Fibroblast of gingiva (primary cell): ENCODE data around the gene GPC2.
"Not testable (repeated sequence)": the region's sequence is repeated elsewhere in the genome, so short reads cannot be mapped to it uniquely, and the experiment has no call there.

Experiments
- DNase-seq: peaks from one replicate; pipeline ENCODE4 v3.0.0-alpha.2; 2011; ENCODE audit warnings: low read depth

The GPC2 gene

DNA sequence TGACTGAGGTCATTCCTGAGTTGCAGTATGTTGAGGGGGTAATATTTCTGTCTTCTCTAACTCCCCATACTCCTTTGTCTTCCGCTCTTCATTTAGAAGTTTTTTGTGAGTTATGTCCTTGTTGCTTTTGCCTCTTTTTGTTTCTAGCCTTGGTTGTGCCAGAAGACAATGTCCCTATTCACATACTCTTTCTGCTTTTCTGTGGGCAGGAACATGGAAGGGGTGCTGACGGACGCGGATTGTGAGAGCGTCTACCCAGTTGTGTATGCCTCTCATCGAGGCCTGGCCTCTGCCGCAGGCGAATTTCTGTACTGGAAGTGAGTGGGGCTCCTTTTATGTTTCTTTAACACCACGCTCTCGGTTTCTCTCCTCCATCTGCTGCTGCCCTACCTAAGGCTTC, 21.1 kb upstream of the GPC2 start:
- DNase-seq = no peak

DNA sequence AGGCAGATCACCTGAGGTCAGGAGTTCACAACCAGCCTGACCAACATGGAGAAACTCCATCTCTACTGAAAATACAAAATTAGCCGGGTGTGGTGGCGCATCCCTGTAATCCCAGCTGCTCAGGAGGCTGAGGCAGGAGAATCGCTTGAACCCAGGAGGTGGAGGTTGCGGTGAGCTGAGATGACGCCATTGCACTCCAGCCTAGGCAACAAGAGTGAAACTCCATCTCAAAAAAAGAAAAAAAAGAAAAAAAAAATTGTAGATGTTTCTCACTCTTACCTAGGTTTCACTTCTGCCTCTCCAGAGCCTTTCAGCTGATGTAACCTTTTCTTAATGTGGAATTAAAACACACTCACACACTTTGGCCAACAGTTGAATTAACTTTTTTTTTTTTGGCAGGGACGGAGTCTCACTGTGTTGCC, 18.7 kb upstream of the GPC2 start:
- not testable (repeated sequence) for DNase-seq

DNA sequence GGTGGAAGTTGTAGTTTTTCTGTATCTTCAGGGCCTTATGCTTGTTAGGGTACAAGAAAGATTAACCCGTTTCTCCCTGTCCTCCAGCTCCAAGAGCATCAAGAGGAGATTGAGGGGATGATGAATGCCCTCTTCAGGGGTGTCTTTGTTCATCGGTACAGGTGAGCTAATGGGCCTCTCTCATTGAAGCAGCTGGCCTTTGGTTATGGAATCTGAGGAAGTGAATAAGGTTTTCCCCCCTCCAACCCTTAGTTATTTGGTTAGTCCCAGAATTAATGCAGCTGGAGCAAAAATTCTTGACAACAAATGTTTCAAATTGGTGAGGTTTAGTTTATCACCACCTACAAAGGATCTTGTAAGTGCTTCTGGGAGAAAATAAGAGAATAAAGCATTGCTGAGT, 18.0 kb upstream of the GPC2 start:
- DNase-seq = no peak

DNA sequence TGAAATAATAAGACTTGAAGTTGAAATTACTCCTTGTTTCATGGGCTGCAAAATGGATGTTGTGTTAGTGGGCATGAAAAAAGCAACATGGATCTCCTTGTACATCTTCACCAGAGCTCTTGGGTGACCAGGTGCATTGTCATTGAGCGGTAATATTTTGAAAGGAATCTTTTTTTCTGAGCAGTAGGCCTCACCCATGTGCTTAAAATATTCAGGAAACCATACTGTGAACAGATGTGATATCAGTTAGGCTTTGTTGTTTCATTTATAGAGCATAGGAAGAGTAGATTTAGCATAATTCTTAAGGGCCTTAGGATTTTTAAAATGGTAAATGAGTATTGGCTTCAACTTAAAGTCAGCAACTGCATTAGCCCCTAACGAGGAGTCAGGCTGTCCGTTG, 15.8 kb upstream of the GPC2 start:
- no peak for DNase-seq

DNA sequence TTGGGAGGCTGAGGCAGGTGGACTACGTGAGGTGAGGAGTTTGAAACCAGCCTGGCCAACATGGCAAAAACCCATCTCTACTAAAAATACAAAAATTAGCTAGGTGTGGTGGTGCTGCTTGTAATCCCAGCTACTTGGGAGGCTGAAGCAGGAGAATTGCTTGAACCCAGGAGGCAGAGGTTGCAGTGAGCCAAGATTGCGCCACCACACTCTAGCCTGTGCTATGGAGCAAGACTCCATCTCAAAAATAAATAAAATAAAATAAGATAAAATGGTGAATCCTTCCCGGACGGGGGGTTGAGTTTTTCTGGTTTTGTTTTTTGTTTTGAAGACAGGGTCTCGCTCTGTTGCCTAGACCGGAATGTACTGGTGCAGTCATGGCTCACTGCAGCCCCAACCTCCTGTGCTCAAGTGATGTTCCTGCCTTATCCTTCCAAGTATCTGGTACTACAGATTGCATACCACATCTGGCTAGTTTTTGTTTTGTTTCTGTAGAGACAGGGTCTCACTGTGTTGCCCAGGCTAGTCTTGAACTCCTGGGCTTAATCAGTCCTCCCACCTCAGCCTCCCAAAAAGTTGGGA, 15.2 kb upstream of the GPC2 start:
- DNase-seq = not testable (repeated sequence)

DNA sequence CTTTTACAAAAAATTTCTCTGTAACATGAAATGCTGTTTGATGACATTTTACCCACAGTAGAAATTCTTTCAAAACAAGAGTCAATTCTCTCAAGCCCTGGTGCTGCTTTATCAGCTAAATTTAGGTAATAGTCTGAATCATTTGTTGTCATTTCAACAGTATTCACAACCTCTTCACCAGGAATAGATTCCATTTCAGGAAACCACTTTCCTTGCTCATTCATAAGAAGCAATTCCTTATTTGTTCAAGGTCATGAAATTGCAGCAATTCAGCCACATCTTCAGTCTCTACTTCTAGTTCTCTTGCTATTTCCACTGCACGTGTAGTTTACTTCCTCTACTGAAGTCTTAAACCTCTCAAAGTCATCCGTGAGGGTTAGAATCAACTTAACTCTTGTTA, 14.6 kb upstream of the GPC2 start:
- DNase-seq = peak; percentile 28

DNA sequence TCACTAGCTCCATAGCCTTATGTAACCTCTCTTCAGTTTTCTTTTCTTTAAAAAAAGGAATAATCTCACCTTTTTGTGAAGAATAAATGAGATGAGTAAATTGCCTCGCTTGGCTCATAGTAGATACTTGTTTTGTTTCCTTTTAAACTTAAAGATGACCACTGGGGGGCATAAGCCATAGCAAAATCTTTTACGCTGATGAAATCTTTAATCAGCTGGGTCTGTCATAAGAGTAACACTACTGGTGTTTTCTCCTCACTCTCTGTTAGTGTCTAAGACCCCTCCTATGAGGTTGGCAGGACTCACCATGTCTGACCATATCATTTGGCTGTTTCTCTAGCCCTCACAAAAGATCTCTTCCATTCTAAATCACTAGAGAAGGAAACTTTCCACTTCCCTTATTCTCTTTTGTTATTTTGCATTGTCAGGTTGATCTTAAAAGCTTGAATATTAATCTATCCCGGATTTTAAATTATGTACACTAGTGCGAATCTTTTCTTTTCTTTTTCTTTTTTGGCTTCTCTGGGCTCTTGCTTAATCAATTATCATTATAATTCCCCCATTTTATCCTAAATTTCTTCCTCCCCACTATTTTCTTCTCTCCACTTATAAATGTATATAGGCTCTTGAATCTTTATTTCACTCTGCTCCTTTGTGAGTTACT, 13.0 kb upstream of the GPC2 start:
- peak; percentile 32 for DNase-seq

DNA sequence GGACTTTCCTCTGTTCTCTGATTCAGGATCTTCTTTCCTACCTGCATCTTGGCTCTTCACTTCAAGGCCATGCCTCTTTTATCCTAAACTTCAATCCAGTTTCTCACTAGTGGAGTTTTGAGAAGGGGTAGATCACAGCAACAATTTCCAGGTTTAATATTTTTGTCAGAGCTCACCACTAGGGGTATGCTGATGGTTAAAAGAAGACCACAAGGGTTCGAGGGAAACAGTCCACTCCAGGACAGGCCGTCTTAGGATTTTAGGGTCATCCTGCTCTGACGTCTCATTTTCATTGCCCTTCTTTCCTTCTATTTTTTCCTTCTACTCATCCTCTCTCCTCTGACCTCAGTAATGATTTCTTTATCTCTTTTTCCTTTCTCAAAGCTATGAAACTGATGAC, 11.9 kb upstream of the GPC2 start:
- DNase-seq = no peak

DNA sequence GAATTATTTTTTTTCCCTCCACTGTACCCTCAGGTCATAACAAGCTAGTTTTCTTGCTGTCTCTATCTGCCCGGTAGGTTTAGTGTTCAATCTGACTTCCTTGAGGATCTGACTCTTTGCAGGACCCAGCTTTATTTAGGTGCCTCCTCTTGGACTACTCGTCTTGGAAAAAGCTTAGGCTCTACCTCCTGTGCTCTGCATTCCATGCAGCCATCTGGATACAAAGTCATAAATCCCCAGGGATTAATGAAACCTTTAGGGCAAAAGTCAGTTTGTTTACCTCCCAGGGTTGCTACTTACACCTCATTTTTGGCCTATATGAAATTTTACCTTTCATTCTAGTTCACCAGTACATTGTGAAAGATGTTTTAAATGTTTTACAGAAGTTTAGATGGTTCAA, 8.5 kb upstream of the GPC2 start:
- DNase-seq = no peak

DNA sequence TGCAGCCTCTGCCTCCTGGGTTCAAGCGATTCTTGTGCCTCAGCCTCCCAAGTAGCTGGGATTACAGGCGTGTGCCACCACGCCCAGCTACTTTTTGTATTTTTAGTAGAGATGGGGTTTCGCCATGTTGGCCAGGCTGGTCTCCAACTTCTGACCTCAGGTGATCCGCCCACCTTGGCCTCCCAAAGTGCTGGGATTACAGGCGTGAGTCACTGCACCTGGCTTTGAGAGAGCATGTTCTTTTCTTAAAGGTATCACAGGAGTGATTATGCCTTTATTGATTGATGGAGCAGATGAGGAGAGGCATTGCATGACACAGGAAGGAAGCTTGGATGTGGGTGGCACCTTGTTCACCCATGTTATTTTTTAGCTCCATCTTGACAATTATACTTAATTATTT, 5.9 kb upstream of the GPC2 start:
- DNase-seq = not testable (repeated sequence)

DNA sequence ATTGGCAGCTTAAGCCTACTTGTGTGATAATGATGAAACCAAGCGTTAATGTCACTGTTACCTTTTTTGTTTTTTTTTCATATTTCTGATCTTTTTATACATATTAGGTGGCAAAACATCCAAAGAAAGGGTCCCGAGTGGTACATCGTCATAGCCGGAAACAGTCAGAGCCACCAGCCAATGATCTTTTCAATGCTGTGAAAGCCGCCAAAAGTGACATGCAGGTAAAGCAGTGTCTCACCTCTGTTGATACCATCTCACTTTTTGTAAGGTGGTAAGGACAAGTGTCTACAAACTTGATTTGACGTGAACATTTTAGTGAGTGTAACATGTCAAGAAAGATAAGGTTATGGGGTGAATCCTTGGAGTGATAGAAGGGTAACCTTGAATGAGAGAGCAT, 5.4 kb upstream of the GPC2 start:
- not testable (repeated sequence) for DNase-seq

DNA sequence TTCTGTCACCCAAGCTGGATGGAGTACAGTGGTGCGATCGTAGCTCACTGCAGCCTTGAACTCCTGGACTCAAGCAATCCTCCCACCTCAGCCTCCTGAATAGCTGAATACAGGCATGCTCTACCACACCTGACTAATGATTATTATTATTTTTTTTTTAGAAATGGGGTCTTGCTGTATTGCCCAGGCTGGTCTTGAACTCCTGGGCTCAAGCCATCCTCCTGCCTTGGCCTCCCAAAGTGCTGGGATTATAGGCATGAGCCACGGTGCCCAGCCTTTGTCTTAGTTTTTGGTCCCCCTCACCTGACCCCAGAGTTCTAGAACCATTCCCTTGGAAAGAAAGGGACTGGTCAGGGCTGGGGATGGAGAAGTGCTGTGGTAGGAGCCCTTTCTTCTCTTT, 2.9 kb upstream of the GPC2 start:
- not testable (repeated sequence) for DNase-seq

DNA sequence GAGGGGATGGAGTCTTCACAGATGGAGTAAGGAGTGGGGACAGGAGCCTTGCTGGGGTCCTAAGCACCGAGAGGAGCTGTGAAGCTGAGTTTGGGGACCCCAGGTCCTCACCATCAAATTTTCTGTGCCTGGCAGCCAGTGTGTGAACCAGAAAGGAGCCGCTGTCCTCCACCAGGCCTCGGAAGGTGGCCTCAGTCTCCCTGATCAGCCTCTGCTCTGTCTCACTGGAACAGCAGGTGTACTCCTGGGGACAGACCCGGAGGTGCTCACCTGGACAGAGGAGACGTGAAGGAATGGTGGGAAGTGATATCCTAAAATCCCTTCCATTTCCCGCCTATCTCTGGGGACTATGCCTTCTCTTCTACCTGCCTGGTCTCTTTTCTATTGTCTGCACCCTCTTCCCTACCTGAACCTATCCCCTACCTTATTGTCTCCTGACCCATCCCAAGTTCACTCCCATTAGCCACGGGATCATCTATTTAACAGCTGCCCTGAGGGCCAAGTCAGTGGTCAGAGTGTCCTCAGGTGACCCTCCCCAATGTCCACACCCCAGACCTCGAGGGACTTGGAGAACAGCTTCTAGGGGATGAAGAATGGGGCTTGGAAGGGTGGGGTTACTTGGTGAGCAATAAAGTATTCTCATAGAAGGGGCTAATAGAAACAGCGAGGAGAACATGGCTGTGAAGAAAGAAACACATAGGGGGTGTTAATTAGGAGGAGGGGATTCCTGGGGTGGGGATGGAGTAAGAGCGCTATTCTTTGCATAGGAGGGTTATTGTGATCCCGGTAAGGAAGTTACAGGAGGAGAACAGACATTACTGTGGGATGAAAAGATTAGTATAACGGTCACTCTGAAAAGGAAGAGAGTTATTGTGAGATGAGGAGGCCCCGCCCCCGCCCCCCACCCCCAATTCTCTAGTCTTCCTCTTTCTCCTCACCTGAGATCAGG, 811 bp downstream of the GPC2 start:
- DNase-seq = no peak

DNA sequence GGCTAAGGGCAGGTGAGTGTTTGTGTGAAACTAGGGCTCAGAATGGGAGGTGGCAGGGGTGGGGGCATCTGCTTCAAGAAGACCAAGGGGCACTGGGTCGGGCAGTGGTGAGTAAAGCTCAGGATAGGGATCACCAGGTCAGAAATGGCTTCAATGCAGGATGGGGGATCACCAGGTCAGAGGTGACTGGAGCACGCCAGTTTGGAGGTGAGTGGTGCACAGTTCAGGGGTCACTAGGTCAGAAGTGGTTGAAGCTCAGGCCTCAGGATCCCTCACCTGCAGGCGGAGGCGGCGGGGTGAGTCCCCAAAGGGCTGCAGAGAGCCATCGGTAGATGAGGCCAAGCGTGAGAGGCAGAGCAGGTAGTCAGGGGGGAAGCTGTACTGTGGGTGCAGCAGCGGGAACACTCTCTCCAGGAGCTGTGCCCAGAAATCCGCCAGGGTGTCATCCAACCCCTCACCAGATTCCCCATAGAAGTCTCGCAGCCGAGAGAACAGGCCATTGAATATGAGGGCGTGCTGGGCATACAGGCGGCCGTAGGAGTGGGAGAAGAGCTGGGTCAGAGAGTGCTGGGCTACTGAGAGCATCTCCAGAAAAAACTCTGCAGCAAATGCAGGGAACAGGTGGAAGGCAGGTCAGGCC, 1.8 kb downstream of the GPC2 start:
- DNase-seq = no peak

DNA sequence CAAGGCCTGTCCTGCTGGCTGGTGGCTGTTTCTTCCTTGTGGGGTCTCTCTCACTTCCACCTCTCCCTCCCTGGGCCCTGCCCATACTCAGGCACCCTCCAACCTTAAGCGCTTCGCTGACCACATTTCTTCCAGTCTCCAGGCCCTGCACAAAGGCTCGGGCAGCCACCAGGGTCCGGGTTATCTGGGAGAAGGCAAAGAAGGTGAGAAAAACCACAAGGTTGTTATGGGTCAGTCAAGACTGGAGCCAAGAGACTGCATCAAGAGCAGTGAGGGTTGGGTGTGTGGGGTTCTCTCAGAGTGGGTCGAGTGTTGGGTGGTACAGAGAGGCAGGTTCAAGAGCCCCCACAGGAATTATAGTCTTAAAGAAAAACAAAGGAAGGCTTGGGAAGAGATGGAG, 2.6 kb downstream of the GPC2 start:
- DNase-seq = no peak

DNA sequence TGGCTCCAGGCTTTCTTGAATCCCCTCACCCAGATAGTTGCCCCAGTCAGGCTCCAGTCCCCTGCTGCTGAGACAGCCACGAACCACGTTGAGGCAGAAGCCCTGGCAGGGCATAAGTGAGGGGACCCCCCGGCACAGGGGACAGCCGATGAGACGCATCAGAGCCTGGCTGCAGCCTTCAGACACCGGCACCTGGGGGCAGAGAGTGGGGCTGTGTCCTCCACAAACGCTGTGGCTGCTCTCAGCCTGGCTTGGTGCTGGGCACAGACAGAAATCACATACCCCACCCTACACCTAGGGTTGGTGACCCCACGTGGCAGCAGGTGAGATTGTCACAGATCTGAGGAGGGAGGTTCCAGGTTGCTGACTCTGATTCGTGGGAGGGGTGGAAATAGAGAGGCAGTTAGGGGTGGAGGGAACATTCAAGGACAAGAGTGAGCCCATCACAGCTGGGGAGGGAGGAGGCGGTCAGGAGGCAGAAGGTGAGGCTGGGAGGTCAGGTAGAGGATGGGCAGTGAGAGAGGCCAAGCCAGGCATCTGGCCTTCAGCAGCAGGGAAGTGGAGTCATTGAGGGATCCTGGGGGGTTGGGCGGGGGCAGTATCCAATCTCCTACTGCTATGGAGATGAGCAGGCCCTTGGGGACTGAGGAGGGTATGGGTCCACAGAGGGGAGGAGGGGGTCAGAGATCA, 3.2 kb downstream of the GPC2 start:
- DNase-seq = no peak

DNA sequence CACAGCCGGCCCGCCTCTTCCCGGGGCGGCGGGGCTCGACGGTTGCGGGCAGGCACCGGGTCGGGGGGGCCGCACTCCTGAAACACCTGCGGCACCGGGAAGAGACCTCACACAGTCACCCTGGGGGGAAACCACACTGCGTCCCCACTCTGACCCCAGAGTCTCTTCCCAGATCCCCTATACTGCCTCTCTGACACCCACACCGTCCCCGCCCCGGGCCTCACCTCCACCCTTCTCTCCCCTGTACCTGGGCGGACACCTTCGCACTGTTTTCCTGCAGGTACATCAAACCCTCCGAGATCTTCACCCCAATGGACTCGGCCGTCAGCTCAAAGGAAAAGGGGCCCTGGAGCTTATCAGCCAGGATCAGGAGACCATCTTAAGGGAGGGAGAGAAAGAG, 5.3 kb downstream of the GPC2 start:
- DNase-seq = no peak

DNA sequence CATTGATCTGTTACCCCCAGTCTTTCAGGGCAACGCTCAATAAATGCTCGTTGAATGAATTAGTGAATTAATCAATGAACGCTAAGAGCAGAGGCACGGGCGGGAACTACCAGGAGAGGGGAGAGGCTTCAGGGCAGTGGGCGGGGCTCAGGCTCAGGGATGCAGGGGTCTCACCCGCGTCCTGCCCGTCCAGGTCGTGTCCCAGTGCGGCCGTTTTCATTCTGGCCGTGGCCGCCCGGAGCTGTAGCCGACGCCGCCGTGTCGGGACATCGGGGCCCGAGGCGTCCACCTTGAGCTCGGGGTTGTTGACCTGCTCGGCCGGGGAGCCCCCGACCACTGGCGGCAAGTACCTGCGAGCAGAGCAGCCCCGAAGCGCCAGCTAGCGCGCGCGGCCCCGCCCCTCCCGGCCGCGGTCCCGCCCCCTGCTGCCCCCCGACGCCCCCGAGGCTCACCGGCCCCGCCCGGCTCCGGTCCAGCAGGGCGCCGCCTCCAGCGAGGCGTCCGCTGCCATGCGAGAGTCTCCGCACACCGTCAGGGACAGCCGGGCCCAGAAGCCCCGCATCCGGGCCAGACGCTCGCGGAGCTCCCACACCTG, 6.0 kb downstream of the GPC2 start:
- no peak for DNase-seq

DNA sequence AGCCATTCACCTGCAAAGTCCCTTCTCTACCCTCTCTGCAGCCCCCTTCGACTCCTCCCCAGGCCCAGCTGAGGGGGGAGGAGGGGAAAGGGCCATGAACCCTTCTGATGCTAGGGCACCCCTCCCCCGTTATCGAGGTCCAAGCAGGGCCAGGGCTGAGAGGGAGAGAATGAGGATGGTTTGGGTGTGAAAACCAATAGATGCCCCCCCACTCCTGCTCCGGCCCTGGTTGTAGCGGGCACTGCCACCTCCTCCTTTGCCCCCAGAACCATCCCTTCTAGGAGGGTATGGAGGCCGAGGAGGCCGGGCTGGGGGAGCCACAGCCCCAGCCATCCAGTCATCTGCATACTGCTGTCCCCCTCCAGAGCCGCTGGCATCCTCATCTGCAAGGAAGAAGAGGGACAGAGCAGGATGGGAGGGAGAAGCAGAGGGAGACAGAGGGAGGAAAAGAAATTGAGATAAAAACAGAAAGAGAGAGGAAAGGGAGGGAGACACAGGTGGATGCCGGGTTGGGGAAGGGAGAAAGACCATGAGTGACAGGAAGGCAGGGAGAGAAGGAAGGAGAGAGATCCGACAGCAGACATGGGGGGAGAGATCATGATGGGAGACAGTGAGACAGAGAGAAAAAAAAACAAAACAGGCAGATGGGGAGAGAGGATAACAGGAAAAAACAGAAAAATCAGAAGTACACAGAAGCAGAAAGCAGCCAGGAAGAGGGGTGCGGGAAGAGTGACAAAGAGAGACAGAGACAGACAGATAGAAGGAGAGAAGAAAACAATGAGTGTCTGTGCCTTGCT, 6.9 kb downstream of the GPC2 start:
- no peak for DNase-seq

DNA sequence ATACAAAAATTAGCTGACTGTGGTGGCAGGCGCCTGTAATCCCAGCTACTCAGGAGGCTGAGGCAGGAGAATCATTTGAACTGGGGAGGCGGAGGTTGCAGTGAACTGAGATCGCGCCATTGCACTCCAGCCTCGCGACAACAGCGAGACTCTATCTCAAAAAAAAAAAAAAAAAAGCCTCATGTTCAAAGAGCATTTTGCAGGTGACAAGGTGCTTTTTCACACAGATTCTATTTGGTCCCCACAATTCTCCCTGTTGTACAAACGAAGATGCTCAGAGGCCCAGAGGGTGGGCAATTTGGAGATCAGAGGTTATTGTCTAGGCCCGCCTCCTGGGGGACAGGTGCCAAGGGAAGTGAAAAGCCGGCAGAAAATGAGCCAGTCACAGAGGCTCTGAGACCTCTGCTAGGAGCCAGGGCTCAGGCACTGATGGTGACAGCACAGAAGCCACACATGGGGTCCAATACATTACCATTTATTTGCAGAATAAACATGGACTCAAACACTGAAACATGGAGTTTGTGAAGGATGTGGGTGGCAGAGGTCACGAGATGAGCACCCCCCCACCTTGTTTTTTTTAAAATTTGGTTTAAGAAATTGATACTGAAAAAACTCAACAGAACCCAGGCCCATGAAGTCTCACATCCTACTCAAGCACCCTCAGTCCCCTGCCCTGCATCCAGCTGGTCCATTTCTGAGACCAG, 7.9 kb downstream of the GPC2 start:
- DNase-seq = no peak
